ENCODE results near the gene KLHL29.

GRCh38 chr2:23551875-23552274 is 166.9 kb downstream of the KLHL29 start:
- TF ChIP-seq CTCF (IDR thresholded peaks at IDR 0.05; ENCODE audit: low read length) (no peak), EZH2phosphoT487 (IDR thresholded peaks at IDR 0.05; ENCODE audit: low read length) (no peak)
